ENCODE data around the gene PPP6R3.

Gene PPP6R3

DNA sequence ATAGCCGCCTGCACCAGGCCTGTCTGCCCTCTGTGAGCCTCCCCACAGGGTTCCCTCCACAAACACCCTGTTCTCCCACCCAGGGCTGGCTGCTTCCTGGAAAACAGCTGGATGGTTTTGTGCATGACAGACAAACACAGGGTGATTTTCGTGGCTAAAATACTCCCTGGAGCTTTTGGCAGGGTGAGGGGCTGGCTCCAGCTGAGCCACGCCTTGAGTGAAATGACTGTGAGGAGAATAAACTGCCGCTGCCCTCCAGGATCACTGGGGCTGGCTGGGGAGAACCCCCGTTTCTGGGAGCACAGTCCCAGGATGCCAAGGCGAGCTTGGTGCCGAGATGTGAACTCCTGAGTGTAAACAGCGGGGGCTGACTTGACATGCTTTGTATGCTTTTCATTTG is 20.3 kb upstream of the PPP6R3 start:
- TF ChIP-seq GATA2 (IDR thresholded peaks at IDR 0.05; ENCODE audit: low read depth, low read length) = no peak
- no peak for TF ChIP-seq GATA3 (IDR thresholded peaks at IDR 0.05; ENCODE audit: low read depth, low read length)

DNA sequence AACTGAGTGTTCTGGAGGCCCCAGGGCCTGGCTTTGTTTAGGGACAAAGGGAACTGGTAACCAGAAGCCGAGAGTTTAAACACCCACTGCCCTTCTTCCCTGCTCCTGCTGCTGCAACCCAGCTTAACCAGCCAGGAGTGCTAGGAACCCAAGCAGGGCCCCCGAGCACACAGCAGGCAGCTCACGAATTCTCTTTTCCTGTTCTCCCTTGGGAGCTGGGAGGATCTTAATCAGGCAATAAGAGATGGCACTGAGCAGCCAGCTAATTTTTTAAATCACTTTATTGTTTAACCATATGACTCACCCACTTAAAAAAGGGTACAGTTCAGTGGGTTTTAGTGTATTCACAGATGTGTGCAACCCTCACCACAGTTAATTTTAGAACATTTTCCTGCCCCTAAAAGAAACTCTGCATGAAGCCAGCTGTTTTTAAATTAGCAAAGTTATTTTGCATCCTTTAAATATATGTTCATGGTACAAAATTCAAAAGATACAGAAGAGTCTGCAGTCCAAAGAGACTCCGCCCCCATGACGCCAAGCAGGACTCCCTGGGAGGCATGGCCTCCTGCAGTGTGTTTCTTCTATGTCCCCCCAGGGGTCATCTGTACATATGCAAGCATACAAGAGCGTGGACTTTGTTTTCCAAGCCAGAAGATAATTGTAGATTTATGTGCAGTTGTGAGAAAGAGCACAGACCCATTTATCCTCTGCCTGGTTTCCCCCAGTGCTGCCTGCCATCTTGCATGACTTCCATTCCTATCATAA is 18.9 kb upstream of the PPP6R3 start:
- TF ChIP-seq GATA3 (IDR thresholded peaks at IDR 0.05; ENCODE audit: low read depth, low read length) (no peak), GATA2 (IDR thresholded peaks at IDR 0.05; ENCODE audit: low read depth, low read length) (no peak)

DNA sequence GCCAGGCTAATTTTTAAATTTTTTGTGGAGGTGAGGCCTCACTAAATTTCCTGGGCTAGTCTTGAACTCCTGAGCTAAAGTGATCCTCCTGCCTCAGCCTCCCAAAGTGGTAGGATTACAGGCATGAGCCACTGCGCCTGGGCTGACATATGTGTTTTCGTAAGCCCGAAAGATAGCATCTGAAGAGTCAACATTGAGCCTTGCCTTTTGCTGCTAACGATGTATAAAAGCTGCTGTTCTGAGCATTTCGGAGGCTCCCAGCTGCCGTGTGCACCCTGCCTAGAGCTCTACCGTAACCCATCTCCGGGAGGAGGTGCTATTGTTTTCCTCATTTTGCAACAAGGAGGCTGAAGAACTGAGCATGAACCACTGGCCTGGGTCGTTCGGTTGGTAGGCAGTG is 18.1 kb upstream of the PPP6R3 start:
- TF ChIP-seq GATA3 (IDR thresholded peaks at IDR 0.05; ENCODE audit: low read depth, low read length) (no peak), GATA2 (IDR thresholded peaks at IDR 0.05; ENCODE audit: low read depth, low read length) (peak; percentile 62; the same call in 1 of the 2 replicates)

DNA sequence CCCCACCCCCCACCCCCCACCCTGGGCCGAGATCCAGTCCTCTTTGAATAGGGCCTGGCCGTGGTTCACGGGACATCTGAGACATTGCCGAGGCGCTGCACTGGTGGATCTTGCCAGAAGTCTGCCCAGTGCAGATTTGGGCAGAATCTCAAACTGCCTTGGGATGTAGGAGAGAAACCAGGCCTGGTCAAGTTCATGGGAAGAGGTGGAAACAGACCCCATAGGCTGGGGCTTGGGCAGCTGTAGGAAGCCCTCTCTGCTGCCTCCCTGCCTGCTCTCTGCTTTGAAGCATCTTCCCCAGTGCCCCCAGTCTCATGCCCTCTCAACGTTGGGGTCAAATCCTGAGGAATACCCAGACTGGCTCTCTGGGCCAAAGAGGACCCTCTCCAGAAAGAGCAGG is 16.0 kb upstream of the PPP6R3 start:
- TF ChIP-seq GATA3 (IDR thresholded peaks at IDR 0.05; ENCODE audit: low read depth, low read length) (no peak), GATA2 (IDR thresholded peaks at IDR 0.05; ENCODE audit: low read depth, low read length) (no peak)

- TF ChIP-seq GATA3 (IDR thresholded peaks at IDR 0.05; ENCODE audit: low read depth, low read length) (no peak), GATA2 (IDR thresholded peaks at IDR 0.05; ENCODE audit: low read depth, low read length) (no peak)
Observed at GRCh38 chr11:68445531-68446035, 15.0 kb upstream of the PPP6R3 start.

DNA sequence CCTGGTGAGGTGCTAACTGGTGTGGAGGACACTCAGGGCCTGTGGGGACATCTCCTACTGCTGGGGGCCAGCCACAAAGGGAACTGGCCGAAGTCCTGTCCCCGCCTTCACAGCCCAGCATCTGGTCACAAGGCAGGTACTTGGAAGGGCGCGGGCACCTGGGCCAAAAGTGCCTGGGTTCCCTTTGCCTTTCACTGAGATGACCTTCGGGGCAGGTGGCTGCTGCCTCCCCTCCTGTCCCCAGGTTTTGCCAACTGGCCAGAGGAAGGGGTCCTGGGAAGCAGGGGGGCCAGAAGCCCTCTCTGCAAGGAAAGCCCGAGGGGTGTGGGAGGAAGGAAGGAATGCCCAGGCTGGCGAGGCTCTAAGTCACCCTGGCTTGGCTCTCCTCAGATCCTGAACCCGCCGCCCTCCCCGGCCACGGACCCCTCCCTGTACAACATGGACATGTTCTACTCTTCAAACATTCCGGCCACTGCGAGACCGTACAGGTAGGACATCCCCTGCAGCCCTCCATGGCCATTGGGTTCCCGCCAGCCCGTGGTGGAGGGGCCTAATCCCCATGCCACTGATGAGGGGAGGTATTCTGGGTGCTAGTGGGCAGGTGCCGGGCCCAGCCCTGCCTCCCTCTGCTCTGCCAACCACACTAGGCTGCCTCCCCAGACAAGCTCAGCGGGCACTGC is 14.4 kb upstream of the PPP6R3 start:
- TF ChIP-seq GATA3 (IDR thresholded peaks at IDR 0.05; ENCODE audit: low read depth, low read length) (no peak), GATA2 (IDR thresholded peaks at IDR 0.05; ENCODE audit: low read depth, low read length) (no peak)

DNA sequence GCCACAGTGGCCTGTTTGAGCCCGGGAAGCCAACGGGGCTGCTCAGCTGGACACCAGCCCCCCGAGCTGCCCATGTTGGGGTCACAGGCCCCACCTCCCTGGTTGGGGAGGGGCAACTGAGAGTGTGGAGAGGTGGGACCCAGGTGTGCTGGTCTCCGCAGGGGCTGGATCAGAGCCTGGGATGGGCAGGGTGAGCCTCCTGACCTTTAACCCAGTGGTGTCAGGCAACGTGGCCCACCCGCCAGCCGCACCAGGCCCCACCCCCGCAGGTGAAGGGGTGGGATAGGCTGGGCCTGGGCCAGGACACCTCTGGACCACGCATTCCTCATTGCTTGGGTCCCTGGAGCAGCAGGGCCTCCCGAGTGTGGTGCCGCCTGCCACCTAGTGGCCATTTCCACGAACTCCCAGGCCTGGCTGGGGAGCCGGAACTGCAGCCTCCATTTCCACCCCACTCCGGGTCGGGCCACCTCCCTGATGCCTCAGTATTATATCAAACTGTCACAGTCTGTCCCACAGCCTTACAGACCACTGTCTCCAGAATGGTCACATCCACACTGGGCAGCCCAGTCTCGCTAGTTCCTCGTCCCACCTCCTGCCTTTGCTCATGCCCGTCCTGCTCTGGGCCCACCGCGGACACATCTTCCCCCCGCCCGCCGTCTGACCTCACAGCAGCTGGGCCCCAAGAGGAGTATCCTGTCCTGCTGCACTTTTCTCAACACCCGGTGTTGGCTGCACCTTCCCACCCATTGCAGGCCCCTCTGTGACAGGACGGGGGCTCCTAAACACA is 13.3 kb upstream of the PPP6R3 start:
- TF ChIP-seq GATA3 (IDR thresholded peaks at IDR 0.05; ENCODE audit: low read depth, low read length) = no peak
- no peak for TF ChIP-seq GATA2 (IDR thresholded peaks at IDR 0.05; ENCODE audit: low read depth, low read length)

DNA sequence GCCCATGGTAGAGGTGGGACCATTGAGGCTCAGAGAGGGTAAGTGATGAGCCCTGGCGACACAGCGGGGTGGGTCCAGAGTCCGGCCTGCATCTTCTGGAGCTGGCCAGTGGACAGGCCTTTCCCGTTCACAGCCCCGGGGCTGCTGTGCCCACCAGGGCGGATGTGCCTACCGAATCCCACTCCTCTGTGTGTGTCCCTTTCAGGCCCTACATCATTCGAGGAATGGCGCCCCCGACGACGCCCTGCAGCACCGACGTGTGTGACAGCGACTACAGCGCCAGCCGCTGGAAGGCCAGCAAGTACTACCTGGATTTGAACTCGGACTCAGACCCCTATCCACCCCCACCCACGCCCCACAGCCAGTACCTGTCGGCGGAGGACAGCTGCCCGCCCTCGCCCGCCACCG is 11.9 kb upstream of the PPP6R3 start:
- TF ChIP-seq GATA2 (IDR thresholded peaks at IDR 0.05; ENCODE audit: low read depth, low read length) (no peak), GATA3 (IDR thresholded peaks at IDR 0.05; ENCODE audit: low read depth, low read length) (no peak)

DNA sequence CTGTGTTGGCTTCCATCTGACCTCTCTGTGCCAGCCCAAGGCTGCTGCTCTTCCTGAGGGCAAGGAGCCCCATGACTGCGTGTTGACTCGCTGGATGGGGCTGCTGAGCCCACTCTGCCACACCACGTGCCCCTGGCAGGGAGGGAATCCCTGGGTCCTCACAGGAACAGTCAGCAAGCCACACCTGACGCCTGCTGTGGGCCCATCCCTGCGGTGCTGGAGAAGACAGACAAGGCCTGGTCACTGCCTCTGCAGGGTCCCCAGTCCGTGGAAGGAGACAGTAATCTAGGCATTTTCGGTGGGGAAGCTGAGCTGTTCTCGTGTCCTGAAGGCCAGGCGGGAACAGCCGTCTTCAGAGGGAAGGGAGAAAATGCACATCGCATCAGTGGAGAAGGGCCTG is 10.6 kb upstream of the PPP6R3 start:
- no peak for TF ChIP-seq GATA3 (IDR thresholded peaks at IDR 0.05; ENCODE audit: low read depth, low read length)
- TF ChIP-seq GATA2 (IDR thresholded peaks at IDR 0.05; ENCODE audit: low read depth, low read length) = no peak

DNA sequence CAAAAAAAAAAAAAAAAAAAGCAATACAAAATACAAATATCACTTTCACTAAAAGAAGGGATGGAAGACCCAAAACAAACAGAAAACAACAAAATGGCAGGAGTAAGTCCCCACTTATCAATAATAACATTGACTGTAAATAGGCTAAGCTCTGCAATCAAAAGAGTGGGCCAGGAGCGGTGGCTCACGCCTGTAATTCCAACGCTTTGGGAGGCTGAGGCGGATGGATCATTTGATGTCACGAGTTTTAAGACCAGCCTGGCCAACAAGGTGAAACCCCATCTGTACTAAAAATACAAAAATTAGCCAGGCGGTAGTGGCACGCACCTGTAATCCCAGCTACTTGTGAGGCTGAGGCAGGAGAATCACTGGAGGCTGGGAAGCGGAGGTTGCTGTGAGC is 9.8 kb upstream of the PPP6R3 start:
- TF ChIP-seq GATA2 (IDR thresholded peaks at IDR 0.05; ENCODE audit: low read depth, low read length) (no peak), GATA3 (IDR thresholded peaks at IDR 0.05; ENCODE audit: low read depth, low read length) (no peak)

DNA sequence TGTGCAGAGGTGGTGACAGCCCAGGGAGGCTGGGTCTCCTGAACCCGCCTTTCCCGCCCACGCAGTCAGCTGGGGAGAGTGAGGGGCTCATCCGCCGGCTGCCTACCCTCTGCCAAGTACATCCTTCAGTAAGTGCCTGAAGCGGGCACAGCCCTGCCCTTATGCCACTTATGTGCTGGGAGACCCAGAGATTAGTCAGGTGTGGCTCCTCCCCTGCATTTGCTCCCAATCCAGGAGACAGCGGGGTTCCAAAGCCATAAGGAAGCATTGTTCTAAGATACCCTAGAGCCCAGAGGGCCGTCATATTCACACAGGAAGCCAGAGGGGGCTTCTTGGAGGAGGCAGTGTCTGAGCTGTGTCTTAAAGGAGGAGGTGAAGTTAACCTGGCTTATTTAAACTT is 5.8 kb upstream of the PPP6R3 start:
- TF ChIP-seq GATA2 (IDR thresholded peaks at IDR 0.05; ENCODE audit: low read depth, low read length) (no peak), GATA3 (IDR thresholded peaks at IDR 0.05; ENCODE audit: low read depth, low read length) (no peak)

- TF ChIP-seq GATA3 (IDR thresholded peaks at IDR 0.05; ENCODE audit: low read depth, low read length) (no peak), GATA2 (IDR thresholded peaks at IDR 0.05; ENCODE audit: low read depth, low read length) (no peak)
Observed at GRCh38 chr11:68455485-68455884, 5.1 kb upstream of the PPP6R3 start.

GRCh38 chr11:68457216-68457897 is 3.2 kb upstream of the PPP6R3 start:
- TF ChIP-seq GATA3 (IDR thresholded peaks at IDR 0.05; ENCODE audit: low read depth, low read length) = no peak
- no peak for TF ChIP-seq GATA2 (IDR thresholded peaks at IDR 0.05; ENCODE audit: low read depth, low read length)

DNA sequence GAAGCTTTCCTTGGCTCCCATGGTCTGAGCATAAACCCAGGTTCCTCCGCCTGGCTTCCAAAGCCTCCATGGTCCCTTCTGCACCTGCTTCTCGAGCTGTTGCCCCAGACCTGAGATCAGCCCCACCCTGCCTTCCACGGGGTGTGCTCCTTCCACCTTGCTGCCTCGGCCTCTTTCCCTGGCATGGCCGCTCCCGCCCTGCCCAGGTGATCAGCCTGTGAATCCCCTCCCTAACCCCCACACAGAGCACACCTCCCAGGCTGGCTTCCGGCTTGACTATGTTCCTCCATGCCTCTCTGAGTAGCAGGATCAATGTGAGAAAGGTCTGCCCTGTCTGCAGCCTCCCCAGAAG is 2.7 kb upstream of the PPP6R3 start:
- no peak for TF ChIP-seq GATA2 (IDR thresholded peaks at IDR 0.05; ENCODE audit: low read depth, low read length)
- TF ChIP-seq GATA3 (IDR thresholded peaks at IDR 0.05; ENCODE audit: low read depth, low read length) = no peak

Data from SH-SY5Y (cell line).